Middle frontal gyrus (tissue), 1 donor: ENCODE data around the gene PCSK7.

Experiments used
- DNase-seq: peaks from one replicate; pipeline ENCODE4 v3.0.0-alpha.2; 2015; ENCODE audit warnings: low spot score; ENCODE audit errors: extremely low spot score

The PCSK7 gene

GRCh38 chr11:117160826-117161225 is 71.0 kb downstream of the PCSK7 start:
- DNase-seq: no peak

GRCh38 chr11:117159892-117160291 is 72.0 kb downstream of the PCSK7 start:
- DNase-seq: no peak

GRCh38 chr11:117157507-117157906 is 74.4 kb downstream of the PCSK7 start:
- no peak for DNase-seq

GRCh38 chr11:117154468-117154867 is 77.4 kb downstream of the PCSK7 start:
- DNase-seq: no peak
